HepG2 (cell line): ENCODE results near the gene CARMIL3. TPM values are rescaled to one million over a fixed set of nuclear protein-coding genes. Genes with fewer than 3 reads are reported as not detected.

Experiments
- ATF6 ChIP-seq: sonication (generic); formaldehyde crosslinking; conservative IDR thresholded peaks from 2 replicates; pipeline ENCODE4 v1.4.0; 2020; ENCODE audit warnings: missing genetic modification reagents
- ETV6 ChIP-seq: sonication (generic); formaldehyde crosslinking; conservative IDR thresholded peaks from 2 replicates; pipeline ENCODE4 v1.4.0; 2020; ENCODE audit warnings: missing genetic modification reagents
- GRHL1 ChIP-seq: sonication (generic); formaldehyde crosslinking; conservative IDR thresholded peaks from 2 replicates; pipeline ENCODE4 v1.8.0; 2022; ENCODE audit warnings: missing genetic modification reagents
- TEAD3 ChIP-seq: optimal IDR thresholded peaks from 2 replicates; pipeline ENCODE3; 2016; ENCODE audit warnings: borderline replicate concordance
- TGIF2 ChIP-seq: IDR thresholded peaks from 2 replicates; pipeline ENCODE4 v1.6.1; 2016; ENCODE audit warnings: control low read depth, missing compliant biosample characterization
- ZBTB39 ChIP-seq: sonication (generic); formaldehyde crosslinking; IDR thresholded peaks from 2 replicates; pipeline ENCODE4 v1.5.0; 2020; ENCODE audit warnings: missing genetic modification reagents
- ZFP90 ChIP-seq: sonication (generic); formaldehyde crosslinking; IDR thresholded peaks from 2 replicates; pipeline ENCODE4 v1.8.0; 2022; ENCODE audit warnings: missing genetic modification reagents, mild to moderate bottlenecking, inconsistent platforms, borderline replicate concordance
- ZNF138 ChIP-seq: sonication (generic); formaldehyde crosslinking; IDR thresholded peaks from 2 replicates; pipeline ENCODE4 v1.5.0; 2020; ENCODE audit warnings: mild to moderate bottlenecking, low read depth, missing genetic modification reagents
- ZNF20 ChIP-seq: sonication (generic); formaldehyde crosslinking; IDR thresholded peaks from 2 replicates; pipeline ENCODE4 v1.4.0; 2020; ENCODE audit warnings: mild to moderate bottlenecking, moderate library complexity, missing genetic modification reagents
- ZNF383 ChIP-seq: sonication (generic); formaldehyde crosslinking; IDR thresholded peaks from 2 replicates; pipeline ENCODE4 v1.4.0; 2020; ENCODE audit warnings: missing genetic modification reagents, mild to moderate bottlenecking, borderline replicate concordance
- ZNF414 ChIP-seq: sonication (generic); formaldehyde crosslinking; IDR thresholded peaks from 2 replicates; pipeline ENCODE4 v1.5.0; 2020; ENCODE audit warnings: missing genetic modification reagents
- ZNF615 ChIP-seq: sonication (generic); formaldehyde crosslinking; IDR thresholded peaks from 2 replicates; pipeline ENCODE4 v1.5.0; 2020; ENCODE audit warnings: mild to moderate bottlenecking, missing genetic modification reagents, borderline replicate concordance
- ZNF839 ChIP-seq: sonication (generic); formaldehyde crosslinking; IDR thresholded peaks from 2 replicates; pipeline ENCODE4 v1.4.0; 2020; ENCODE audit warnings: missing genetic modification reagents, mild to moderate bottlenecking, borderline replicate concordance
- ZSCAN12 ChIP-seq: sonication (generic); formaldehyde crosslinking; IDR thresholded peaks from 2 replicates; pipeline ENCODE4 v1.9.0; 2021; ENCODE audit warnings: mild to moderate bottlenecking, missing genetic modification reagents
- polyA plus RNA-seq, 8 experiments: library from polyadenylated mRNA; depleted of rRNA in 3 of 8; stranded (reverse) in 7 of 8; unstranded in 1 of 8; fragments of >200 nt; fragmentation: Illumina TruSeq in 4 of 8; extraction: Trizol in 4 of 8; gene quantifications; 2 replicates each; pipeline versions ENCODE4 v1.2.1 to v1.2.3, GENCODE V29; 2011 to 2016; ENCODE audit warnings: low read depth in 4 of 8, missing spikeins in 1 of 8, mixed read lengths in 1 of 8; ENCODE audit not compliant: insufficient read depth in 1 of 8
- total RNA-seq, 5 experiments: library from RNA; depleted of rRNA; stranded (reverse); fragments of >200 nt; fragmentation: Illumina TruSeq; extraction: Trizol; gene quantifications; 2 replicates each; pipeline ENCODE4 v1.2.3, GENCODE V29; 2016; ENCODE audit warnings: low read depth in 1 of 5
- TF ChIP-seq, protein P1 (sequence below): sonication (generic); formaldehyde crosslinking; IDR thresholded peaks from 2 replicates; pipeline ENCODE4 v1.4.0; 2020; ENCODE audit warnings: mild to moderate bottlenecking, missing genetic modification reagents

CARMIL3 gene
- total and polyA plus RNA-seq, 2 of the 13 experiments (the other 11 are each of a cell fraction or from before 2014, with no cell fraction given): 0.27 to 0.55 TPM

- no peak for TF ChIP-seq ZNF414 (CRISPR knock-in tag)
- TF ChIP-seq ZBTB39 (CRISPR knock-in tag): no peak; the same call in 1 of the 2 replicates
- TF ChIP-seq ZSCAN12 (CRISPR knock-in tag): no peak; the same call in 1 of the 2 replicates
- TF ChIP-seq, protein P1, sequence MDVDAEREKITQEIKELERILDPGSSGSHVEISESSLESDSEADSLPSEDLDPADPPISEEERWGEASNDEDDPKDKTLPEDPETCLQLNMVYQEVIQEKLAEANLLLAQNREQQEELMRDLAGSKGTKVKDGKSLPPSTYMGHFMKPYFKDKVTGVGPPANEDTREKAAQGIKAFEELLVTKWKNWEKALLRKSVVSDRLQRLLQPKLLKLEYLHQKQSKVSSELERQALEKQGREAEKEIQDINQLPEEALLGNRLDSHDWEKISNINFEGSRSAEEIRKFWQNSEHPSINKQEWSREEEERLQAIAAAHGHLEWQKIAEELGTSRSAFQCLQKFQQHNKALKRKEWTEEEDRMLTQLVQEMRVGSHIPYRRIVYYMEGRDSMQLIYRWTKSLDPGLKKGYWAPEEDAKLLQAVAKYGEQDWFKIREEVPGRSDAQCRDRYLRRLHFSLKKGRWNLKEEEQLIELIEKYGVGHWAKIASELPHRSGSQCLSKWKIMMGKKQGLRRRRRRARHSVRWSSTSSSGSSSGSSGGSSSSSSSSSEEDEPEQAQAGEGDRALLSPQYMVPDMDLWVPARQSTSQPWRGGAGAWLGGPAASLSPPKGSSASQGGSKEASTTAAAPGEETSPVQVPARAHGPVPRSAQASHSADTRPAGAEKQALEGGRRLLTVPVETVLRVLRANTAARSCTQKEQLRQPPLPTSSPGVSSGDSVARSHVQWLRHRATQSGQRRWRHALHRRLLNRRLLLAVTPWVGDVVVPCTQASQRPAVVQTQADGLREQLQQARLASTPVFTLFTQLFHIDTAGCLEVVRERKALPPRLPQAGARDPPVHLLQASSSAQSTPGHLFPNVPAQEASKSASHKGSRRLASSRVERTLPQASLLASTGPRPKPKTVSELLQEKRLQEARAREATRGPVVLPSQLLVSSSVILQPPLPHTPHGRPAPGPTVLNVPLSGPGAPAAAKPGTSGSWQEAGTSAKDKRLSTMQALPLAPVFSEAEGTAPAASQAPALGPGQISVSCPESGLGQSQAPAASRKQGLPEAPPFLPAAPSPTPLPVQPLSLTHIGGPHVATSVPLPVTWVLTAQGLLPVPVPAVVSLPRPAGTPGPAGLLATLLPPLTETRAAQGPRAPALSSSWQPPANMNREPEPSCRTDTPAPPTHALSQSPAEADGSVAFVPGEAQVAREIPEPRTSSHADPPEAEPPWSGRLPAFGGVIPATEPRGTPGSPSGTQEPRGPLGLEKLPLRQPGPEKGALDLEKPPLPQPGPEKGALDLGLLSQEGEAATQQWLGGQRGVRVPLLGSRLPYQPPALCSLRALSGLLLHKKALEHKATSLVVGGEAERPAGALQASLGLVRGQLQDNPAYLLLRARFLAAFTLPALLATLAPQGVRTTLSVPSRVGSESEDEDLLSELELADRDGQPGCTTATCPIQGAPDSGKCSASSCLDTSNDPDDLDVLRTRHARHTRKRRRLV (CRISPR knock-in tag): peak; percentile 82
- peak; percentile 85 for TF ChIP-seq TGIF2
- no peak for TF ChIP-seq ZNF383 (CRISPR knock-in tag)
- peak; percentile 94 for TF ChIP-seq TEAD3
- peak; percentile 87 for TF ChIP-seq ETV6 (CRISPR knock-in tag)
- TF ChIP-seq ZFP90: peak; percentile 97
- peak; percentile 95 for TF ChIP-seq ZNF839 (CRISPR knock-in tag)
- TF ChIP-seq GRHL1 (CRISPR knock-in tag): no peak
- peak; percentile 90 for TF ChIP-seq ZNF138 (CRISPR knock-in tag)
- TF ChIP-seq ZNF20 (CRISPR knock-in tag): 0 out of 2 replicates have a peak, but pooled peaks have one; percentile 13
- TF ChIP-seq ZNF615: no peak
- TF ChIP-seq ATF6 (CRISPR knock-in tag): no peak
Observed at GRCh38 chr14:24114532-24115421, 63.0 kb downstream of the CARMIL3 start, which contains the start of the genes DCAF11 and NRL (continued).
